ENCODE results near the gene ZNF512.

GRCh38 chr2:27588308-27588707, 5.5 kb downstream of the ZNF512 start:
- TF ChIP-seq CTCF (IDR thresholded peaks at IDR 0.05) (no peak), EZH2 (IDR thresholded peaks at IDR 0.05; ENCODE audit: borderline replicate concordance, insufficient read depth, low read depth, low read length, poor library complexity, severe bottlenecking) (no peak)

All from B cell (primary cell).